Mammary epithelial cell (primary cell): ENCODE results near the gene OSER1.

Source experiments
- CTCF ChIP-seq, 2 donors: IDR thresholded peaks in 1 of 2; conservative IDR thresholded peaks in 1 of 2; 2 replicates each; pipeline ENCODE4 v1.5.1; 2011 to 2012; ENCODE audit warnings: inconsistent platforms in 2 of 2, low read length in 2 of 2, mild to moderate bottlenecking in 2 of 2, control low read depth in 1 of 2, low read depth in 1 of 2; ENCODE audit not compliant: insufficient read depth in 1 of 2; ENCODE audit errors: extremely low read depth in 1 of 2
- EZH2 ChIP-seq: IDR thresholded peaks from 2 replicates; pipeline ENCODE4 v1.6.1; 2012; ENCODE audit warnings: low read length, inconsistent platforms, borderline replicate concordance

GRCh38 chr20:44231713-44232468, 21.3 kb upstream of the OSER1 start:
- TF ChIP-seq CTCF (conservative IDR thresholded peaks at IDR 0.05 in 1 of 2, IDR thresholded peaks at IDR 0.05 in 1 of 2; ENCODE audit: extremely low read depth in 1 of 2, insufficient read depth in 1 of 2, low read depth in 1 of 2, low read length in 2 of 2) (no peak), EZH2 (no peak)
